GM19468 (cell line): ENCODE measurements around the gene ACTG1.

ENCODE experiments used
- ATAC-seq: cut with Tn5 transposase; IDR thresholded peaks from one replicate; pipeline ENCODE4 v1.9.1; 2021; ENCODE audit warnings: mild to moderate bottlenecking, moderate library complexity, moderate number of reproducible peaks; ENCODE audit not compliant: unreplicated experiment; ENCODE audit errors: extremely low read depth

Gene ACTG1

GRCh38 chr17:81545160-81545949, 32.8 kb upstream of the ACTG1 start:
- no peak for ATAC-seq

GRCh38 chr17:81544281-81544974, 31.8 kb upstream of the ACTG1 start:
- no peak for ATAC-seq

- no peak for ATAC-seq
Observed at GRCh38 chr17:81543756-81544155, 31.2 kb upstream of the ACTG1 start.

GRCh38 chr17:81543339-81543675, 30.7 kb upstream of the ACTG1 start:
- ATAC-seq: no peak

- no peak for ATAC-seq
Observed at GRCh38 chr17:81542431-81543338, 30.1 kb upstream of the ACTG1 start.

- no peak for ATAC-seq
Observed at GRCh38 chr17:81541123-81541522, 28.5 kb upstream of the ACTG1 start.

GRCh38 chr17:81540676-81541027, 28.1 kb upstream of the ACTG1 start:
- no peak for ATAC-seq

- ATAC-seq: no peak
Observed at GRCh38 chr17:81539961-81540675, 27.5 kb upstream of the ACTG1 start.

- ATAC-seq: no peak
Observed at GRCh38 chr17:81539571-81539900, 26.9 kb upstream of the ACTG1 start.

GRCh38 chr17:81538651-81539570, 26.3 kb upstream of the ACTG1 start:
- no peak for ATAC-seq

GRCh38 chr17:81537856-81538555, 25.4 kb upstream of the ACTG1 start:
- ATAC-seq: no peak

- ATAC-seq: no peak
Observed at GRCh38 chr17:81537343-81537855, 24.8 kb upstream of the ACTG1 start.

- no peak for ATAC-seq
Observed at GRCh38 chr17:81536299-81537290, 24.0 kb upstream of the ACTG1 start.

- no peak for ATAC-seq
Observed at GRCh38 chr17:81535480-81536298, 23.1 kb upstream of the ACTG1 start.

GRCh38 chr17:81535007-81535328, 22.4 kb upstream of the ACTG1 start:
- ATAC-seq: no peak

GRCh38 chr17:81534157-81535006, 21.8 kb upstream of the ACTG1 start:
- no peak for ATAC-seq
